A549 (cell line): Measurements from ENCODE around the gene DECR2.

ENCODE experiments used
- NFE2L2 ChIP-seq: fragments of 150-350 bp; conservative IDR thresholded peaks from 2 replicates; pipeline ENCODE4 v1.6.1; 2014; ENCODE audit warnings: low read length
- POLR2A ChIP-seq: IDR thresholded peaks from 2 replicates; pipeline ENCODE4 v1.6.1; 2012; ENCODE audit warnings: mild to moderate bottlenecking, low read length
- RAD21 ChIP-seq, 2 experiments: fragments of >200 bp in 1 of 2; sonication (Bioruptor Twin) in 1 of 2; formaldehyde crosslinking in 1 of 2; IDR thresholded peaks in 1 of 2; conservative IDR thresholded peaks in 1 of 2; 2 replicates in 1 of 2; 3 replicates in 1 of 2; pipeline ENCODE4 v1.6.1; 2012 to 2018; ENCODE audit warnings: inconsistent platforms in 1 of 2
- RNF2 ChIP-seq: fragments of 200-600 bp; sonication (generic); IDR thresholded peaks from 2 replicates; pipeline ENCODE4 v1.6.1; 2016; ENCODE audit warnings: low read depth, mild to moderate bottlenecking, antibody characterized with exemption, moderate library complexity, borderline replicate concordance
- SMC3 ChIP-seq: fragments of >200 bp; sonication (Bioruptor Twin); formaldehyde crosslinking; IDR thresholded peaks from 3 replicates; pipeline ENCODE4 v1.6.1; 2018; ENCODE audit warnings: inconsistent platforms
- TP53 ChIP-seq: fragments of 250-450 bp; sonication (Bioruptor Pico); IDR thresholded peaks from 2 replicates; pipeline ENCODE4 v1.5.0; 2021; ENCODE audit warnings: mild to moderate bottlenecking, moderate library complexity
- TF ChIP-seq, protein P1 (sequence below): fragments of >200 bp; sonication (Bioruptor Twin); formaldehyde crosslinking; IDR thresholded peaks from 3 replicates; pipeline ENCODE4 v1.5.1; 2016
- TF ChIP-seq, protein P2 (sequence below): IDR thresholded peaks from 2 replicates; pipeline ENCODE4 v1.6.1; 2012; ENCODE audit warnings: low read depth, borderline replicate concordance
- TF ChIP-seq, protein P3 (sequence below): fragments of 200-600 bp; sonication (generic); IDR thresholded peaks from 2 replicates; pipeline ENCODE4 v1.6.1; 2016; ENCODE audit warnings: antibody characterized with exemption, mild to moderate bottlenecking, moderate library complexity

DNA sequence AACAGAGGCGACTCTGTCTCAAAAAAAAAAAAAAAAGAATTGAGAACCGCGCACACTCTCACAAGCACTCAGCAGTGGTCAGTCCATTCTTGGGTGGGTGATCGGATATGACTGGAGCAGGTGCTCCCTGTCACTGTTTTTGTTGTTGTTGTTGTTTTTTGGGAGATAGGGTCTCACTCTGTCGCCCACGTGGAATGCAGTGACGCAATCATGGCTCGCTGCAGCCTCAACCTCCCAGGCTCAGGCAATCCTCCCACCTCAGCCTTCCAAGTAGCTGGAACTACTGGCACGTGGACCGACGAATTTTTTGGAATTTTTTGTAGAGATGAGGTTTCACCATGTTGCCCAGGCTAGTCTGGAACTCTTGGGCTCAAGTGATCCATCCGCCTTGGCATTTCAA lies 53.8 kb downstream of the DECR2 start:
- TF ChIP-seq SMC3 (no peak), POLR2A (no peak), RAD21 (conservative IDR thresholded peaks at IDR 0.05 in 1 of 2, IDR thresholded peaks at IDR 0.05 in 1 of 2) (no peak), RNF2 (no peak), TP53 (CRISPR knock-in tag) (no peak), NFE2L2 (no peak)
- TF ChIP-seq, protein P1, sequence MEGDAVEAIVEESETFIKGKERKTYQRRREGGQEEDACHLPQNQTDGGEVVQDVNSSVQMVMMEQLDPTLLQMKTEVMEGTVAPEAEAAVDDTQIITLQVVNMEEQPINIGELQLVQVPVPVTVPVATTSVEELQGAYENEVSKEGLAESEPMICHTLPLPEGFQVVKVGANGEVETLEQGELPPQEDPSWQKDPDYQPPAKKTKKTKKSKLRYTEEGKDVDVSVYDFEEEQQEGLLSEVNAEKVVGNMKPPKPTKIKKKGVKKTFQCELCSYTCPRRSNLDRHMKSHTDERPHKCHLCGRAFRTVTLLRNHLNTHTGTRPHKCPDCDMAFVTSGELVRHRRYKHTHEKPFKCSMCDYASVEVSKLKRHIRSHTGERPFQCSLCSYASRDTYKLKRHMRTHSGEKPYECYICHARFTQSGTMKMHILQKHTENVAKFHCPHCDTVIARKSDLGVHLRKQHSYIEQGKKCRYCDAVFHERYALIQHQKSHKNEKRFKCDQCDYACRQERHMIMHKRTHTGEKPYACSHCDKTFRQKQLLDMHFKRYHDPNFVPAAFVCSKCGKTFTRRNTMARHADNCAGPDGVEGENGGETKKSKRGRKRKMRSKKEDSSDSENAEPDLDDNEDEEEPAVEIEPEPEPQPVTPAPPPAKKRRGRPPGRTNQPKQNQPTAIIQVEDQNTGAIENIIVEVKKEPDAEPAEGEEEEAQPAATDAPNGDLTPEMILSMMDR: no peak
- TF ChIP-seq, protein P2, sequence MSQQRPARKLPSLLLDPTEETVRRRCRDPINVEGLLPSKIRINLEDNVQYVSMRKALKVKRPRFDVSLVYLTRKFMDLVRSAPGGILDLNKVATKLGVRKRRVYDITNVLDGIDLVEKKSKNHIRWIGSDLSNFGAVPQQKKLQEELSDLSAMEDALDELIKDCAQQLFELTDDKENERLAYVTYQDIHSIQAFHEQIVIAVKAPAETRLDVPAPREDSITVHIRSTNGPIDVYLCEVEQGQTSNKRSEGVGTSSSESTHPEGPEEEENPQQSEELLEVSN: no peak
- TF ChIP-seq, protein P3, sequence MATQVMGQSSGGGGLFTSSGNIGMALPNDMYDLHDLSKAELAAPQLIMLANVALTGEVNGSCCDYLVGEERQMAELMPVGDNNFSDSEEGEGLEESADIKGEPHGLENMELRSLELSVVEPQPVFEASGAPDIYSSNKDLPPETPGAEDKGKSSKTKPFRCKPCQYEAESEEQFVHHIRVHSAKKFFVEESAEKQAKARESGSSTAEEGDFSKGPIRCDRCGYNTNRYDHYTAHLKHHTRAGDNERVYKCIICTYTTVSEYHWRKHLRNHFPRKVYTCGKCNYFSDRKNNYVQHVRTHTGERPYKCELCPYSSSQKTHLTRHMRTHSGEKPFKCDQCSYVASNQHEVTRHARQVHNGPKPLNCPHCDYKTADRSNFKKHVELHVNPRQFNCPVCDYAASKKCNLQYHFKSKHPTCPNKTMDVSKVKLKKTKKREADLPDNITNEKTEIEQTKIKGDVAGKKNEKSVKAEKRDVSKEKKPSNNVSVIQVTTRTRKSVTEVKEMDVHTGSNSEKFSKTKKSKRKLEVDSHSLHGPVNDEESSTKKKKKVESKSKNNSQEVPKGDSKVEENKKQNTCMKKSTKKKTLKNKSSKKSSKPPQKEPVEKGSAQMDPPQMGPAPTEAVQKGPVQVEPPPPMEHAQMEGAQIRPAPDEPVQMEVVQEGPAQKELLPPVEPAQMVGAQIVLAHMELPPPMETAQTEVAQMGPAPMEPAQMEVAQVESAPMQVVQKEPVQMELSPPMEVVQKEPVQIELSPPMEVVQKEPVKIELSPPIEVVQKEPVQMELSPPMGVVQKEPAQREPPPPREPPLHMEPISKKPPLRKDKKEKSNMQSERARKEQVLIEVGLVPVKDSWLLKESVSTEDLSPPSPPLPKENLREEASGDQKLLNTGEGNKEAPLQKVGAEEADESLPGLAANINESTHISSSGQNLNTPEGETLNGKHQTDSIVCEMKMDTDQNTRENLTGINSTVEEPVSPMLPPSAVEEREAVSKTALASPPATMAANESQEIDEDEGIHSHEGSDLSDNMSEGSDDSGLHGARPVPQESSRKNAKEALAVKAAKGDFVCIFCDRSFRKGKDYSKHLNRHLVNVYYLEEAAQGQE: no peak
